ENCODE results near the gene PP2D1.
"Not testable (repeated sequence)": the region's sequence is repeated elsewhere in the genome, so short reads cannot be mapped to it uniquely, and the experiment has no call there.

PP2D1 gene

GRCh38 chr3:20051123-20051806 lies 39.2 kb upstream of the PP2D1 start:
- TF ChIP-seq CTCF (IDR thresholded peaks at IDR 0.05; ENCODE audit: insufficient read depth, low read length, poor library complexity, severe bottlenecking): no peak
- no peak for DNase-seq (ENCODE audit: extremely low read depth, insufficient read length)
- Histone ChIP-seq H3K36me3 (ENCODE audit: control insufficient read depth, insufficient read depth, low read length) (no peaks in the 10 kb centered on the region), H3K4me3 (replicated peaks; ENCODE audit: low read depth, low read length) (no peak overlapping the region), H3K27me3 (replicated peaks; ENCODE audit: control insufficient read depth, insufficient read depth, low read length) (no peaks in the 10 kb centered on the region)

DNA sequence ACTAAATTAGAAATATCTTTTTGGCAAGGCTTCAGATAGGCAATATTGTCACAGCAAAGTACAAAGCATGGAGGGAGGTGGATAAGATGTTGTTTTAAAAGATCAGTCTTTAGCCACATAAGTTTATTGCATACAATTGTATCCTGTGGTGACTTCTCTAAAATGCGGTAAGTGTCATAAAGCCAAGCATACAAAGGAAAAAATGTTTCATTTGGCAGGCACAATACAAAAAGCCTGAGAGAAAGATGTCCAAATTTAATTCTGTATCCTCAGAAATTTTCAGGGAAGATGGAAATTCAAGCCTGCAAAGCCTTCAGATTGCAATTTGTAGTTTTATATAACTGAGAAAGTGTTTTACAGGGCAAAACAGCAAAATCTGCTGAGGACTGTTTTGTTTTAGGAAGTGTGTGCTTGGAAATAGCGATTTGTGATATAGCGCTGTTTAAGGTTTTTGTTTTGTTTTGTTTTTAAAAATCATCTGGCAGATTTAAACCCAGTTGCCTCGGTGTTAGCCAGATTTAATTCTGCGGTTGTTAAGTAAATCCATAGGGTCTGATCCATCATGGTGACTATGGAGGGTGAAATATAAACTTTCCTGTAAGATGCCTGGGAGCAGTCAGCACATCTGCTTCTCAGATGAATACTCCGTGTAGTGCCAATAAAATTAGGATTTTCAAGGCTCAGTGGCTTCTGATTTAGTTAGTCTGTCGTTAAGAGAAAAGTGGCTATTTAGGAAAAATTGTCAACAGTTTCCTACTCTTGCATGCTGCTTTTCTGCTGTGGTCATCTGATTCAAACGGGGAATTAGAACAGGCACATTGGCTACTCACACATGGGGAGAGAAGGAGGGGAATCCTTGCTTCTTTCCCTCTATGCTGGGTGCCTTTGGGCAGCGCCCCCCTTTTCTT lies 36.2 kb upstream of the PP2D1 start:
- Histone ChIP-seq H3K4me3 (replicated peaks; ENCODE audit: low read depth, low read length) (peak overlapping the region; percentile 21), H3K36me3 (ENCODE audit: control insufficient read depth, insufficient read depth, low read length) (no peaks in the 10 kb centered on the region), H3K27me3 (replicated peaks; ENCODE audit: control insufficient read depth, insufficient read depth, low read length) (no peaks in the 10 kb centered on the region)
- TF ChIP-seq CTCF (IDR thresholded peaks at IDR 0.05; ENCODE audit: insufficient read depth, low read length, poor library complexity, severe bottlenecking): no peak
- DNase-seq (ENCODE audit: extremely low read depth, insufficient read length): no peak

DNA sequence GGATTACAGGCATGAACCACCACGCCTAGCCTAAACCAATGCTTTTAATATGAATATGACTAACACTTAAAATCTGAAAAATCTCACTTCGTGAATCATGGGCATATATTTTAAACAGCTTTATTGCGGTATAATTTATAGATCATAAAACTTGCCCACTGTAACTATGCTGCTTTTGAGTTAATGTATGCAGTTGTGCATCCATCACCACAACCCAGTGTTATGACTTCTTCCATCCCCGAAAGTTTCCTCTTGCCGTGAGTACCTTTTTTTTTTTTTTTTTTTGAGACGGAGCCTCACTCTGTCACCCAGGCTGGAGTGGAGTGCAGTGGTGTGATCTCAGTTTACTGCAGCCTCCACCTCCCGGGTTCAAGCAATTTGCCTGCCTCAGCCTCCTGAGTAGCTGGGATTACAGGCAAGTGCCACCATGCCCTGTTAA lies 35.3 kb upstream of the PP2D1 start:
- DNase-seq (ENCODE audit: extremely low read depth, insufficient read length): no peak
- no peaks in the 10 kb centered on the region for H3K27me3 ChIP-seq (replicated peaks; ENCODE audit: control insufficient read depth, insufficient read depth, low read length)
- H3K36me3 ChIP-seq (ENCODE audit: control insufficient read depth, insufficient read depth, low read length): no peaks in the 10 kb centered on the region
- H3K4me3 ChIP-seq (replicated peaks; ENCODE audit: low read depth, low read length): no peak overlapping the region
- TF ChIP-seq CTCF (IDR thresholded peaks at IDR 0.05; ENCODE audit: insufficient read depth, low read length, poor library complexity, severe bottlenecking): no peak

DNA sequence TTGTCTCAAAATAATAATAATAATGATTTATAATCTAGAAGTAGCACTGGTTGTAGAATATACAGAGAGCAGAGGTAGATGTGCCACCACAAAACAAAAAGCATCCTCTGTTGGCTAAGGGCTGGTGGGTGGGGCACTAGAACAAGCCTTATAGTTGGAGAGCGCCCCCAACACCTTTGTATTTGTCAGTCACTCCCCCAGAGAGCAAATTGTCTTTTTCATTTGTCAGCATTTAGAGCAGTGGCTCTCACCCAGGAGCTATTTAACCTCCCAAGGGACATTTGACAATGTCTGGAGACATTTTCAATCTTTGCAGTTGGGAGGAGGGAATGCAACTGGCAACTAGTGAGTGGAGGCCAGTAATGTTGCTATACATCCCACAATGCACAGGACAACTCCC lies 34.5 kb upstream of the PP2D1 start:
- no peak for TF ChIP-seq CTCF (IDR thresholded peaks at IDR 0.05; ENCODE audit: insufficient read depth, low read length, poor library complexity, severe bottlenecking)
- no peak overlapping the region for H3K4me3 ChIP-seq (replicated peaks; ENCODE audit: low read depth, low read length)
- DNase-seq (ENCODE audit: extremely low read depth, insufficient read length): no peak

DNA sequence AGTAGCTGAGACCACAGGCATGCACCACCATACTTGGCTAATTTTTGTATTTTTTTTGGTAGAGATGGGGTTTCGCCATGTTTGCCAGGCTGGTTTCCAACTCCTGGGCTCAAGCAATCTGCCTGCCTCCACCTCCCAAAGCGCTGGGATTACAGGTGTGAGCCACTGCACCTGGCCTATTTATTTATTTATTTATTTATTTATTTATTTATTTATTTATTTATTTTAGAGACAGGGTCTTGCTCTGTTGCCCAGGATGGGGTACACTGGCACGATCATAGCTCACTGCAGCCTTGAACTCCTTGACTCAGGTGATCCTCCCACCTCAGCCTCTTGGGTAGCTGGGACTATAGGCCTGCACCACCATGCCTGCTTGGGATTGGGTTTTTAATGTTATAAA lies 33.1 kb upstream of the PP2D1 start:
- not testable (repeated sequence) for H3K27me3 ChIP-seq (replicated peaks; ENCODE audit: control insufficient read depth, insufficient read depth, low read length); DNase-seq (ENCODE audit: extremely low read depth, insufficient read length); H3K4me3 ChIP-seq (replicated peaks; ENCODE audit: low read depth, low read length); H3K36me3 ChIP-seq (ENCODE audit: control insufficient read depth, insufficient read depth, low read length)

More for the DNA sequence above, 34.5 kb upstream of the PP2D1 start:
- no peaks in the 10 kb centered on the region for H3K36me3 ChIP-seq (ENCODE audit: control insufficient read depth, insufficient read depth, low read length)
- H3K27me3 ChIP-seq (replicated peaks; ENCODE audit: control insufficient read depth, insufficient read depth, low read length): no peaks in the 10 kb centered on the region

GRCh38 chr3:20043825-20044224 lies 31.8 kb upstream of the PP2D1 start:
- no peak for DNase-seq (ENCODE audit: extremely low read depth, insufficient read length)
- no peak for TF ChIP-seq CTCF (IDR thresholded peaks at IDR 0.05; ENCODE audit: insufficient read depth, low read length, poor library complexity, severe bottlenecking)

More at GRCh38 chr3:20043825-20044224, 31.8 kb upstream of the PP2D1 start:
- Histone ChIP-seq H3K27me3 (replicated peaks; ENCODE audit: control insufficient read depth, insufficient read depth, low read length) (no peaks in the 10 kb centered on the region), H3K36me3 (ENCODE audit: control insufficient read depth, insufficient read depth, low read length) (no peaks in the 10 kb centered on the region), H3K4me3 (replicated peaks; ENCODE audit: low read depth, low read length) (no peak overlapping the region; the same call in 1 of the 2 replicates)

Measured in GM06990 (cell line).